Activated naive CD8-positive, alpha-beta T cell treated with anti-CD3 and anti-CD28 coated beads for 36 hours (primary cell): ENCODE measurements around the gene KRT83. TPM values are rescaled to one million over a fixed set of nuclear protein-coding genes. Genes with fewer than 3 reads are reported as not detected.
"Not testable (repeated sequence)": the region's sequence is repeated elsewhere in the genome, so short reads cannot be mapped to it uniquely, and the experiment has no call there.

Source experiments
- DNase-seq: peaks from one replicate; pipeline ENCODE4 v3.0.0; 2021
- H3K27ac Mint-ChIP-seq: one replicate; pipeline ENCODE4 v1.8.0; 2022; ENCODE audit warnings: mild to moderate bottlenecking, moderate library complexity, mixed read lengths
- H3K27me3 Mint-ChIP-seq: one replicate; pipeline ENCODE4 v1.8.0; 2022; ENCODE audit warnings: mild to moderate bottlenecking, mixed read lengths
- H3K36me3 Mint-ChIP-seq: one replicate; pipeline ENCODE4 v1.8.0; 2021; ENCODE audit warnings: mild to moderate bottlenecking, mixed read lengths
- H3K4me1 Mint-ChIP-seq: one replicate; pipeline ENCODE4 v1.8.0; 2021; ENCODE audit warnings: mixed read lengths
- H3K4me3 Mint-ChIP-seq: one replicate; pipeline ENCODE4 v1.8.0; 2022; ENCODE audit warnings: mild to moderate bottlenecking, moderate library complexity, mixed read lengths
- H3K9me3 Mint-ChIP-seq: one replicate; pipeline ENCODE4 v1.8.0; 2022; ENCODE audit warnings: mixed read lengths
- total RNA-seq, 2 experiments: library from RNA; stranded (reverse); gene quantifications; one replicate each; pipeline ENCODE4 v1.2.3, GENCODE V29; 2021

The KRT83 gene
- total RNA-seq, 2 experiments from 2014 or later, result not detected

DNA sequence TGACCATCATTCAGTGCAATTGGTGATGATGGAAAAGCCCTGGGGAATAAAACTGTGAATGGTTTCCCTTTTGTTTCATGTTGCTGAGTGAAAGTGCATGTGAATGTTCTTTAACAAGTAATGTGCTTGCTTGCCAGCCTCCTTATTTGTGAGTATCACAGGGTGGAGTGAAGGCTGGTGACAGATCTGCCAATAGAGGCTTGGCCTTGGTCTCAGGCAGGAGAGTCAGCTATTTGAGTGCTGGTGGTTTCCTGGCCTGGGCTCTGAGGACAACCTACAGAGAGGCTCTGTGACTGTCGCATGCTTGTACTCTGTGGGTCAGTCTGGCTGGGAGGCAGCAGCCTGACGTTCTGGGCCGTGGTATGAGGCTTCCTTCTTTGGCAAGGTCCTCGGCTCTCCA lies 25.4 kb upstream of the KRT83 start:
- H3K27ac Mint-ChIP-seq, result no peak overlapping the region
- no peak for DNase-seq

DNA sequence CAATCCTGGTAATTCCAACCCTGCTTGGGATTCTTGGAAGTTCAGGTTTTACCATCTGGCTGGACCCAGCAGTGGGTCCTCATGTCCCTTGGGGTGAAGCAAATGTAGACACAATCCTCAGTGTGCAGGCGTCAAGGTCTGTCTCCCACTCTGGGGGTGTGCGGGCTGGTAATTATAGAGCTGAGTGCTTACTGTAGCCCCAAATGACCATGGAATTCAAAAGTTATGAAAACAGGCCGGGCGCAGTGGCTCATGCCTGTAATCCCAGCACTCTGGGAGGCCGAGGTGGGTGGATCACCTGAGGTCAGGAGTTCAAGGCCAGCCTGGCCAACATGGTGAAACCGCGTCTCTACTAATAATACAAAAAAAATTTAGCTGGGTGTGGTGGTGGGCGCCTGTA lies 23.8 kb upstream of the KRT83 start:
- H3K4me1 Mint-ChIP-seq, H3K9me3 Mint-ChIP-seq, DNase-seq, H3K27ac Mint-ChIP-seq, H3K36me3 Mint-ChIP-seq, H3K4me3 Mint-ChIP-seq, H3K27me3 Mint-ChIP-seq: not testable (repeated sequence)

More for the DNA sequence above, 25.4 kb upstream of the KRT83 start:
- Mint-ChIP-seq H3K27me3 (peaks cover 3% of the 10 kb centered on the region), H3K4me3 (no peak overlapping the region), H3K4me1 (peaks cover 9% of the 10 kb centered on the region), H3K9me3 (no peaks in the 10 kb centered on the region), H3K36me3 (no peaks in the 10 kb centered on the region)

DNA sequence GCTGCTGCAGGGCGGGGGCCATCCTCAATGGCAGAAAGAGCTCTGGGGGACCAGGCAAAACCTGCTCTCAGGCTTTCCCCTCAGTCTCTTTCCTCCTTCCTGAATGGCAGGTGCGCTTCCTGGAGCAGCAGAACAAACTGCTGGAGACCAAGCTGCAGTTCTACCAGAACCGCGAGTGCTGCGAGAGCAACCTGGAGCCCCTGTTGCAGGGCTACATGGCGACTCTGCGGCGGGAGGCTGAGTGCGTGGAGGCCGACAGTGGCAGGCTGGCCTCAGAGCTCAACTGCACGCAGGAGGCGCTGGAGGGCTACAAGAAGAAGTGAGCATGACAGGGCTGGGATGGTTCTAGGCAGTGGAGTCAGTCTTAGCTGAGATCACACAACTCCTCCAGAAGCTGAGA lies 22.9 kb upstream of the KRT83 start:
- DNase-seq, result no peak
- no peaks in the 10 kb centered on the region for H3K9me3 Mint-ChIP-seq
- peaks cover 3% of the 10 kb centered on the region for H3K27me3 Mint-ChIP-seq
- no peak overlapping the region for H3K4me3 Mint-ChIP-seq
- peaks cover under 1% of the 10 kb centered on the region for H3K4me1 Mint-ChIP-seq
- H3K27ac Mint-ChIP-seq, result no peak overlapping the region
- H3K36me3 Mint-ChIP-seq, result no peaks in the 10 kb centered on the region

DNA sequence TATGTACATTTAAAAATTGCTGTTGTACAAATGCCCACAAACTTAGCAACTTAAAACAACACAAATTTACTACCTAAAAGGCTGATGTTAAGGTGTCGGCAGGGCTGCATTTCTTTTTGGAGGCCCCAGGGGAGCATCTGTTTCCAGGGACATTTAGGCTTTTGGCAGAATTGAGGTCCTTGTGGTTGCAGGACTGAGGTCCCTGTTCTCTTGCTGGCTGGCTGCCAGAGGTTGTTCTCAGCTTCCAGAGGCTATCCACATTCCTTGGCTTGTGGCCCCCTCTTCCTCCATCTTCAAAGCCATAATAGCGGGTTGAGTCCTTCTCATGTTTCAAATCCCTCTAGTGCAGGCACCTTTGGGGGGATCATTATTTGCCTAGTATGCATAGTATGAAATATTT lies 22.4 kb upstream of the KRT83 start:
- Mint-ChIP-seq H3K4me1 (no peaks in the 10 kb centered on the region), H3K4me3 (no peak overlapping the region), H3K27ac (no peak overlapping the region), H3K9me3 (no peaks in the 10 kb centered on the region), H3K36me3 (no peaks in the 10 kb centered on the region), H3K27me3 (peaks cover 3% of the 10 kb centered on the region)
- DNase-seq, result no peak

DNA sequence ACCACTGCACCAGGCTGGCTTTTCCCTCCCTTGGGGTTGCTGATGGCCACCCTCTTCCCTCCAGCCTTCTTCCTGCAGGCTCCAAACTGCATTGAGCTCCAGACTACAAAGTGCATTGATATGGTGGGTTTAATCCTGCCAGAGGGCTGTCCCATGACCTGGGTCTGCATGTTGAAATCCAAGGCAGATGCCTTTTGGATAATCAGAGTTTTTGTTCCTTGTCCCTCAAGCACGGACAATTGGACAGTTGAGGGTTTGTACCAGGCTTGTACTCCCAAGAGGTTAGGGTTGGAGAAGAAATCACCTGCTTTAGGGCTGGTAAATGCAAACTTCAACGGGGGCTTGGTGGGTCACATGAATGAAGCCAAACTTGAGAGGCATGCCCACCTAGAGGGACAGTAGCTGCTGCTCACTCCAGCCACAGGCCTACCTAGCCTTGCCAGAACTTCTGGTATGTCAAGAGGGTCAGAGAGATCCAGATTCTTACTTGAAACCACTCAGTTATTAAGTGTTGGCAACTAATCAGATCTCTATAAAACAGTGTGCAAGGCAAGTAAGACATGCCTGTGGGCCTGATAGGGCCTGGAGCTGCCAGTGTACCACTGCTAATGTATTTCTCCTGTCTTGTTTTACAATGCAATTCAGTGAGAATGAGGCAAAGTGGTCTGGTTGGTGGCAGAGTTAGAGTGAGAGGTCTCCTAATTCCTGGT lies 21.7 kb upstream of the KRT83 start:
- Mint-ChIP-seq H3K9me3 (no peaks in the 10 kb centered on the region), H3K27me3 (peaks cover under 1% of the 10 kb centered on the region), H3K4me1 (no peaks in the 10 kb centered on the region), H3K36me3 (no peaks in the 10 kb centered on the region), H3K4me3 (no peak overlapping the region), H3K27ac (no peak overlapping the region)
- no peak for DNase-seq

DNA sequence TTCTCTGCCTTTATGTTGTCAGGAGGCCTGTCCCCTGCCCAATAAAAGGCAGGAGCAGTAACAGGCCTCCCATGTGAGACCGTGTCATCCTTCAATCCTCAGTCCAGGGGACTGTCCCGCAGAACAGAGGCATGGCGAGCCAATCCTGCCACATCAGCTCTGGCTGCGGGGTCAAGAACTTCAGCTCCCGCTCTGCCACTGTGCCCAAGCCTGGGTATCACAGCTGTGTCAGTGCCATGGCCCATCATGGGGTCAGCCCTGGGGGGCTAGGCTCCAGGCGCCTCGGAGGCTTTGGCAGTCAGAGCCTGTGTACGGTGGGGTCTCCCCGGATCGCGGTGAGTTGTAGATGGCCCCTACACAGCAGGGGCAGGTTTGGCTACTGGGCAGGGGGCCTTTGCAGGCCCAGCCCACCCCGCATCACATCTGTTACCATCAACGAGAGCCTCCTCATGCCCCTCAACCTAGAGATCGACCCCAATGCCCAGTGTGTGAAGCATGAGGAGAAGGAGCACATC lies 19.9 kb upstream of the KRT83 start:
- no peak for DNase-seq
- H3K9me3 Mint-ChIP-seq, result peaks cover 3% of the 10 kb centered on the region
- no peaks in the 10 kb centered on the region for H3K27me3 Mint-ChIP-seq
- H3K36me3 Mint-ChIP-seq, result no peaks in the 10 kb centered on the region
- peaks cover 5% of the 10 kb centered on the region for H3K4me1 Mint-ChIP-seq
- no peak overlapping the region for H3K4me3 Mint-ChIP-seq
- no peak overlapping the region for H3K27ac Mint-ChIP-seq

DNA sequence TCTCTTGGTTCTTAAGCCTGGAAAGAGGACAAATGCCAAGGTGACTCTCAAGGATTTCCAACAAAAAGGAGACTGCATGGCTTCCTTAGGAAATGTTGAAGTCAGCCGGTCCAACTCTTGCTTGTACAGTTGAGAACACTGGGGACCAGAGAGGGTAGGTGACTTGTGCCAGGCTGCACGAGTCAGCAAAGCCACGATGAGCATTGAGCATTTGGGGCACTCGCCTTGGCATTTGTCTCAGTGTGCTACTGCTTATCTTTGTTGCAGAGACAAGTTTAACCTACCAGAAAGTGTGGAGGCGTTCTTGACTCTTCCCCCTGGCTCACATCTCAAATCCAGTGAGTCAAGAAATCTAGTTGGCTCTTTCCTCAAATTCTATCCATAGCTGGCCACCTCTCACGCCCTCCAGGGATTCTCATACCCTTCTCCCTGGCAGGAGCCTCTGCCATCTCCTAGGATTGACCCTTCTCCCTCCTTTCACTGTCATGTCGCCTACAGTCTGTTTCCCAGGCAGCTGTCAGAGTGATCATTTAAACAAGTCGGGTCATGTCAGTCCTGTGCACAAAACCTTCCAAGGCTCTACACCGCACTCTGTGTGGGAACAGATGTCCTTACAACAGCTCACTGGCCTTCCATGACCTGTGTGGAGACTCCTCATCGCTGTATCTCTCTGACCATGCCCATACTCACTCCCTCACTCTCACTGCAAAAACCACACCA lies 17.2 kb upstream of the KRT83 start:
- no peak overlapping the region for H3K27ac Mint-ChIP-seq
- H3K27me3 Mint-ChIP-seq, result no peaks in the 10 kb centered on the region
- H3K4me1 Mint-ChIP-seq, result peaks cover 5% of the 10 kb centered on the region
- peaks cover 3% of the 10 kb centered on the region for H3K9me3 Mint-ChIP-seq
- no peak for DNase-seq
- no peaks in the 10 kb centered on the region for H3K36me3 Mint-ChIP-seq
- no peak overlapping the region for H3K4me3 Mint-ChIP-seq

DNA sequence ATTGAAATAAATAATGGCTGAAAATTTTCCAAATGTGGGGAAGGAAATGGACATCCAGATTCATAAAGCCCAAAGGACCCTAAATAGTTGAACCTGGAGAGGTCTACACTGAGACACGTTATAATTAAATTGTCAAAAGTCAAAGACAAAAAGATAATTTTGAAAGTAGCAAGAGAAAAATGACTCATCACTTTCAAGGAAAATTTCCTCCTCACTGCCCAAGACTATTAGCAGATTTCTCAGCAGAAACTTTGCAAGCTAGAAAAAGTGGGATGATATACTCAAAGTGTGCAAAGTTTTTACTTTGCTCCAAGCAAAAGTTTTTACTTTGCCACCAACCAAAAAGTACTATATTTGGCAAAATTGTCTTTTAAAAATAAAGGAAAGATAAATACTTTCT lies 15.9 kb upstream of the KRT83 start:
- no peak overlapping the region for H3K4me3 Mint-ChIP-seq
- no peaks in the 10 kb centered on the region for H3K36me3 Mint-ChIP-seq
- peaks cover 3% of the 10 kb centered on the region for H3K9me3 Mint-ChIP-seq
- no peaks in the 10 kb centered on the region for H3K27me3 Mint-ChIP-seq
- peaks cover 5% of the 10 kb centered on the region for H3K4me1 Mint-ChIP-seq
- DNase-seq, result no peak
- H3K27ac Mint-ChIP-seq, result no peak overlapping the region

DNA sequence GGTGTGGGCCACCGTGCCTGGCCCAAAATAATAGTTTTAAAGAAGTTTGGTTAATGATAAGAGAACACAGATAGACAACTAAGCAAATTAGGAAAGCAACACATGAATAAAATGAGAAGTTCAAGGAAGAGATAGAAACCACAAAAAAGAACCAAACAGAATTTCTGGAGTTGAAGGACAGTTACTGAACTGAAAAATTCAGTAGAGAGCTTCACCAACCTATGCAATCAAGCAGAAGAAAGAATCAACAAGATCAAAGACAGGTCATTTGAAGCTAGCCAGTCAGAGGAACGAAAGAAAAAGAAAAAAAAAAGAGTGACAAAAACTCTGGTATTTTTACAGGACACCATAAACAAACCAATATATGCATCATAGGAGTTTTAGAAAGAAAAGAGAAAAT lies 15.4 kb upstream of the KRT83 start:
- DNase-seq, result no peak
- Mint-ChIP-seq H3K27me3 (no peaks in the 10 kb centered on the region), H3K4me1 (peaks cover 5% of the 10 kb centered on the region), H3K27ac (no peak overlapping the region), H3K9me3 (peaks cover 3% of the 10 kb centered on the region), H3K4me3 (no peak overlapping the region), H3K36me3 (no peaks in the 10 kb centered on the region)

DNA sequence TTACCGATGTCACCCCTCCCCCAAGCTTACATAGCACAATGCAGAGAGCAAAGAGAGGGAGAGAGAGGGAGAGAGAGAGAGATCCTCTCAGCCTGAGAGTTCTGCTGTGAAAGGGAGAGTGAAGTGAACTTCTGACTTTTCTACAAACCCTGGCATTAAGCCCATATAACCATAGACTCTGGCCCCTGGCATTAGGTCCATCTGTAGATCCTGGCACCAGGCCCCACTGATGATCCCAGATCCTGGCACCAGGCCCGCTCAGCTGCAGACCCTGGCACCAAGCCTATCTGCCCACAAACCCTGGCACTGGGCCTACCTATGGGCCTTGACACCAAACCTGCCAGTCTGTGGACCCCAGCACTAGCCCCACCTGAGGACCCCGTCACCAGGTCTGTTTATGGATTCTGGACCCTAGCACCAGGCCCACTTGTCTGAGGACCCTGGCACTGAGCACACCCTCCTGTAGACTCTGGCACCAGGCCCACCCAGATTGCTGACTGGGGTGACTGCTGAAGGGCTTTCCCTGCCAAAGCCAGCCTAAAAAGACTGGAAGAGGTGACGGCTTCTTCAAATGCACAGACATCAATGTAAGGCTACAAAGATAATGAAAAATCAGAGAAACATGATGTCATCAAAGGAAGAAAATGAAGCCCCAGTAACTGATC lies 14.5 kb upstream of the KRT83 start:
- peaks cover 5% of the 10 kb centered on the region for H3K4me1 Mint-ChIP-seq
- H3K36me3 Mint-ChIP-seq, result no peaks in the 10 kb centered on the region
- DNase-seq, result no peak
- H3K27ac Mint-ChIP-seq, result peak overlapping the region; percentile 36
- peaks cover 3% of the 10 kb centered on the region for H3K9me3 Mint-ChIP-seq
- no peaks in the 10 kb centered on the region for H3K27me3 Mint-ChIP-seq
- H3K4me3 Mint-ChIP-seq, result no peak overlapping the region

DNA sequence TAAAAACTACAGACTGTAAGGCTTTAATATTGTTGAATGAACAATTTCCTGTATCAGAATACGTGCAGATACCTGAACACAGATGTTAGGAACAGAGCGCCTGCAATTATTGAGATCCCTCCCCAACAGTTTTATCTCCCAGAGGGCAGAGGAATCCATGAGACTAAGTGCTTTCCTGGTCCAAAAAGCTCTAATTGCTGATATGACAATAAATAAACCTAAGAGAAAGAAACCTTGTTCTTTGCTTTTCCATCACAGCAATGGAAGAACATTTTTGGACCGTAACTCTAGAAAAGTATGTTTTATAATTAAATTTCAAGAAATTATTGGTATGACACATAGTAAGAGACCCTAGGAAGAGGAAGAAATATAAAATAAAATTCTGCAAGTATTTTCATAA lies 13.0 kb upstream of the KRT83 start:
- no peak overlapping the region for H3K27ac Mint-ChIP-seq
- DNase-seq, result no peak
- no peaks in the 10 kb centered on the region for H3K27me3 Mint-ChIP-seq
- peaks cover 5% of the 10 kb centered on the region for H3K4me1 Mint-ChIP-seq
- no peaks in the 10 kb centered on the region for H3K36me3 Mint-ChIP-seq
- H3K9me3 Mint-ChIP-seq, result peaks cover 3% of the 10 kb centered on the region
- no peak overlapping the region for H3K4me3 Mint-ChIP-seq

DNA sequence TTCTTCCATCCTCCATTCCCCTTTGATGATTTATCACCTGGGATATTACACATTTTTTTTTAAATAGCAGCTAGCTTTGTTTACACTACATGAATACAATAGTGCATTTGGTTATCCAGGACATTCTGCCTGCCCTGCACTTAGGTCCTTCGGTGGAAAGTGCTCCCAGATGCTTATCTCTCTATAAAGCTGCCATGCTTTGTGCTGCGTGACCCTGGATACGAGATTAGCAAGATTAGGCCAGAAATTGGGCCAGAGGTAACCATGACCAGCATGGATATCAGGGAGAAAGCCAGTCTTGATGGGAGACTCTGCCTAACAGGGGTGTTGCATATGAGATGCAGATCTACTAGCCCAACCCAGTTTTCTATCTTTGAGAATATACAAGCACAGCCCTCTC lies 12.1 kb upstream of the KRT83 start:
- Mint-ChIP-seq H3K4me1 (peaks cover 5% of the 10 kb centered on the region), H3K36me3 (no peaks in the 10 kb centered on the region), H3K4me3 (no peak overlapping the region), H3K27me3 (no peaks in the 10 kb centered on the region), H3K27ac (no peak overlapping the region), H3K9me3 (peaks cover 3% of the 10 kb centered on the region)
- DNase-seq, result no peak

DNA sequence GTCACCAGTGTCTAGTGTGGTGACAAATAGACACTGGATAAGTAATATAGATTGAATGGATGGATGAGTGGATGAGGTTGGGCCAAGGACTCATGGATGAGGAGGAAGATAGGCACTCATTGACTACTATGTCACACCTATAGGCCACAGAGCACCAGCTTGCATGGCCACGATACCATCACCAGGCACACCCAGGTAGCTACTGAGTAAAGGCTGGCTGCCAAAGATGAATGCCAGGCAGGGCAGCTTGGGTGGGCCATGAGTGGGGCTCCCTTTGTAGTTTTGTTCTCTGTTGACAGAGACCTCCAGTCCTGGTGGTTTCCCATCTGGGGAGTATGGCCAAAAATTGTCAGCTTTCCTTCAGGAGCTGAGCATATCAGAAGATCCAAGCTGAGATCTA lies 11.2 kb upstream of the KRT83 start:
- no peaks in the 10 kb centered on the region for H3K36me3 Mint-ChIP-seq
- DNase-seq, result no peak

DNA sequence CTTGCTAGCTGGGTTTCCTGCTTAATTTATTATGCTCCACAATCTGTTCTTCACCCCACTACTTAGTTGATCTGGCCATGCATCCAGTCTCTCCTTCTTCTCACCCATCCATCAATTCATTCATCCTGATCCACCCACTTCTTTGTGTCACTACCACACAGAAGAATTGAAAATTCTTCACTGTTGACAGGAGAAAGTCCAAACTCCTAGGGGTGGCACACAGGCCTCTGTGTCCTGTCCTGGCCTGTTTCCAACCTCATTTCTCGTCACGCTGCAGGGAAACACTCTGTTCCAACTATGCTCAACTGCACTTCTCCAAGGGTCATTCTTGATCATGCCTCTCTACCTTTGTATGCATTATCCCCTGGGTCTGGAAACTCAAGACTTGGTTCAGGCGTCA lies 10.6 kb upstream of the KRT83 start:
- DNase-seq, result no peak
- Mint-ChIP-seq H3K27ac (no peak overlapping the region), H3K9me3 (peaks cover 3% of the 10 kb centered on the region), H3K36me3 (no peaks in the 10 kb centered on the region), H3K4me1 (peaks cover 13% of the 10 kb centered on the region), H3K27me3 (no peaks in the 10 kb centered on the region), H3K4me3 (no peak overlapping the region)

More for the DNA sequence above, 11.2 kb upstream of the KRT83 start:
- Mint-ChIP-seq H3K4me3 (no peak overlapping the region), H3K9me3 (peaks cover 3% of the 10 kb centered on the region), H3K27ac (no peak overlapping the region), H3K4me1 (peaks cover 9% of the 10 kb centered on the region), H3K27me3 (no peaks in the 10 kb centered on the region)

DNA sequence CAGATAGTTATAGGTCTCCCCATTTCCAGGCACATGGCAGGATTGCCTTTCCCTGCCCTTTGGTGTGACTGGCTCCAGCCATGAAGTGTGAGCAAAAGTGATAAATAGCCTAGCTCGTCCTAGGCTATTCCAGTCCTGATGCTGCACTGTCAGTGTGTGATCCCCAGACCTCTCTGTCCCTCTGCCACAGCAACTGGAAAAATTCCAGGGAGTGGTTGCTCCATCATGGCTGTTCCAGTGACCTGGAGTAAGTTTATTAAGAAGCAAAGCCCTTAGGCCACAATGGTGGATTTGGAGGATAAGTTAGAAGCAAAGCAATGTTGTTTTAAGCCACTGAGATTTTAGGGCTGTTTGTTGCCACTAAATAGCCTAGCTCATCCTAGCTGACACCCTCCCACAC lies 9.8 kb upstream of the KRT83 start:
- no peak for DNase-seq
- peaks cover 10% of the 10 kb centered on the region for H3K4me1 Mint-ChIP-seq
- no peak overlapping the region for H3K27ac Mint-ChIP-seq
- no peak overlapping the region for H3K4me3 Mint-ChIP-seq
- no peaks in the 10 kb centered on the region for H3K27me3 Mint-ChIP-seq
- no peaks in the 10 kb centered on the region for H3K9me3 Mint-ChIP-seq
- H3K36me3 Mint-ChIP-seq, result no peaks in the 10 kb centered on the region
